Gastrocnemius medialis (tissue), 4 donors: ENCODE results near the gene MSI2. TPM values are rescaled to one million over a fixed set of nuclear protein-coding genes. Genes with fewer than 3 reads are reported as not detected.

ENCODE experiments used
- ATAC-seq, 2 donors: fragments of 150-250 bp; one replicate each; pipeline ENCODE4 v1.9.1; 2016
- DNase-seq, 2 donors: peaks; one replicate each; pipeline ENCODE4 v3.0.0-alpha.2; 2019
- H3K27ac ChIP-seq, 4 donors: fragments of 200-600 bp; sonication (generic); 1 replicate in 1 of 4; 2 replicates in 3 of 4; pipeline ENCODE4 v1.5.1; 2016 to 2018; ENCODE audit warnings: mild to moderate bottlenecking in 2 of 4, moderate library complexity in 1 of 4
- H3K27me3 ChIP-seq, 3 donors: fragments of 200-600 bp; sonication (generic) in 2 of 3; 1 replicate in 1 of 3; 2 replicates in 2 of 3; pipeline versions ENCODE4 v1.5.1 to v1.6.0; 2016 to 2019; ENCODE audit warnings: mild to moderate bottlenecking in 1 of 3, moderate library complexity in 1 of 3
- H3K36me3 ChIP-seq, 2 donors: fragments of 200-600 bp; sonication (generic) in 1 of 2; one replicate each; pipeline ENCODE4 v1.5.1; 2017 to 2018
- H3K4me1 ChIP-seq, 2 donors: fragments of 200-600 bp; sonication (generic) in 1 of 2; one replicate each; pipeline ENCODE4 v1.5.1; 2016 to 2017; ENCODE audit warnings: mild to moderate bottlenecking in 2 of 2
- H3K4me3 ChIP-seq, 4 donors: fragments of 200-600 bp; sonication (generic) in 3 of 4; 1 replicate in 1 of 4; 2 replicates in 3 of 4; pipeline ENCODE4 v1.5.1; 2016 to 2019; ENCODE audit warnings: mild to moderate bottlenecking in 2 of 4
- H3K9me3 ChIP-seq, 3 donors: fragments of 200-600 bp; sonication (generic) in 2 of 3; 1 replicate in 1 of 3; 2 replicates in 2 of 3; pipeline ENCODE4 v1.5.1; 2016 to 2019
- CTCF ChIP-seq, 5 experiments: fragments of 450-650 bp in 3 of 5; fragments of 200-600 bp in 2 of 5; sonication (generic) in 2 of 5; IDR thresholded peaks in 4 of 5; conservative IDR thresholded peaks in 1 of 5; 1 replicate in 4 of 5; 2 replicates in 1 of 5; pipeline ENCODE4 v1.5.1; 2016 to 2019; ENCODE audit warnings: antibody characterized with exemption in 5 of 5, mild to moderate bottlenecking in 3 of 5, moderate library complexity in 3 of 5
- POLR2A ChIP-seq, 2 donors: fragments of 450-650 bp; IDR thresholded peaks; one replicate each; pipeline ENCODE4 v1.6.1; 2017; ENCODE audit warnings: antibody characterized with exemption in 2 of 2, mild to moderate bottlenecking in 2 of 2, moderate library complexity in 2 of 2
- in situ Hi-C, 4 donors: fragments of 200-750 bp; cut with MboI; loops; one replicate each; pipeline versions ENCODE4 v1.15.0 to v1.8.0; 2017; ENCODE audit warnings: low sequenced_read_pairs in 4 of 4
- intact Hi-C: fragments of 100-400 bp; cut with DNase I; formaldehyde crosslinking; loops from one replicate; pipeline ENCODE4 v1.15.1; 2023; ENCODE audit warnings: low total_unique reads
- total RNA-seq, 4 donors: library from RNA; depleted of rRNA; stranded (reverse); fragments of >200 nt; gene quantifications; one replicate each; pipeline versions ENCODE4 v1.1.0 to v1.2.3, GENCODE V29; 2016

Gene MSI2
- total RNA-seq, 4 donors from 2014 or later: 33.1 to 66.2 (median 48.5) TPM

- DNase-seq (peak in 1 of 2 donors; percentile 35), ATAC-seq (peak; percentile 17 to 18)
- H3K36me3 ChIP-seq: no peaks in the 10 kb centered on the region
- no peak overlapping the region for H3K4me3 ChIP-seq
- H3K4me1 ChIP-seq: peaks cover 14 to 18% of the 10 kb centered on the region in 2 donors
- TF ChIP-seq CTCF (IDR thresholded peaks at IDR 0.05 in 4 of 5, conservative IDR thresholded peaks at IDR 0.05 in 1 of 5) (no peak), POLR2A (IDR thresholded peaks at IDR 0.05) (no peak)
- intact Hi-C loops: no loop called here
- no peak overlapping the region for H3K27ac ChIP-seq
- no peaks in the 10 kb centered on the region for H3K27me3 ChIP-seq
- in situ Hi-C loops: no loop called here
- H3K9me3 ChIP-seq: no peaks in the 10 kb centered on the region
These were observed 279.1 kb downstream of the MSI2 start for GRCh38 chr17:57535249-57535966.

GRCh38 chr17:57536289-57536688 lies 280.0 kb downstream of the MSI2 start:
- ATAC-seq (no peak), DNase-seq (no peak)
- no peak overlapping the region for H3K27ac ChIP-seq
- in situ Hi-C loops (no loop called here), intact Hi-C loops (no loop called here)
- no peaks in the 10 kb centered on the region for H3K9me3 ChIP-seq
- no peaks in the 10 kb centered on the region for H3K36me3 ChIP-seq
- TF ChIP-seq POLR2A (IDR thresholded peaks at IDR 0.05): no peak
- H3K4me3 ChIP-seq: no peak overlapping the region
- H3K4me1 ChIP-seq: peaks cover 13 to 18% of the 10 kb centered on the region in 2 donors
- no peaks in the 10 kb centered on the region for H3K27me3 ChIP-seq

GRCh38 chr17:57536789-57537523 lies 280.6 kb downstream of the MSI2 start:
- Histone ChIP-seq H3K27ac (no peak overlapping the region), H3K36me3 (no peaks in the 10 kb centered on the region), H3K4me3 (no peak overlapping the region), H3K9me3 (no peaks in the 10 kb centered on the region), H3K4me1 (peaks cover 19 to 23% of the 10 kb centered on the region in 2 donors), H3K27me3 (no peaks in the 10 kb centered on the region)
- intact Hi-C loops: no loop called here
- in situ Hi-C loops: no loop called here
- no peak for ATAC-seq
- DNase-seq: no peak
- TF ChIP-seq POLR2A (IDR thresholded peaks at IDR 0.05) (no peak), CTCF (IDR thresholded peaks at IDR 0.05 in 4 of 5, conservative IDR thresholded peaks at IDR 0.05 in 1 of 5) (no peak)

- ATAC-seq: no peak
- H3K36me3 ChIP-seq: no peaks in the 10 kb centered on the region
- no peak for DNase-seq
- peak overlapping the region in 1 of 4 donors; percentile 20 for H3K4me3 ChIP-seq
- H3K9me3 ChIP-seq: no peaks in the 10 kb centered on the region
- in situ Hi-C loops (no loop called here), intact Hi-C loops (no loop called here)
- H3K27ac ChIP-seq: no peak overlapping the region
- no peaks in the 10 kb centered on the region for H3K27me3 ChIP-seq
- TF ChIP-seq CTCF (IDR thresholded peaks at IDR 0.05 in 4 of 5, conservative IDR thresholded peaks at IDR 0.05 in 1 of 5): no peak
- TF ChIP-seq POLR2A (IDR thresholded peaks at IDR 0.05): no peak
- H3K4me1 ChIP-seq: peaks cover 27 to 31% of the 10 kb centered on the region in 2 donors
These were observed 281.4 kb downstream of the MSI2 start for GRCh38 chr17:57537524-57538410.
